ENCODE measurements around the gene EHD1. TPM values are rescaled to one million over a fixed set of nuclear protein-coding genes. Genes with fewer than 3 reads are reported as not detected.
A peak's percentile ranks its signal among the peaks of the same experiment; 100 is the strongest.

EHD1 gene
- total and polyA plus RNA-seq, 9 of the 15 experiments (the other 6 are each of a cell fraction or from before 2014, with no cell fraction given): 0.46 to 65.0 (median 16.4) TPM

GRCh38 chr11:64810271-64810890 is 68.0 kb downstream of the EHD1 start, which contains the start of gene MEN1 (continued):
- TF ChIP-seq, protein P1, sequence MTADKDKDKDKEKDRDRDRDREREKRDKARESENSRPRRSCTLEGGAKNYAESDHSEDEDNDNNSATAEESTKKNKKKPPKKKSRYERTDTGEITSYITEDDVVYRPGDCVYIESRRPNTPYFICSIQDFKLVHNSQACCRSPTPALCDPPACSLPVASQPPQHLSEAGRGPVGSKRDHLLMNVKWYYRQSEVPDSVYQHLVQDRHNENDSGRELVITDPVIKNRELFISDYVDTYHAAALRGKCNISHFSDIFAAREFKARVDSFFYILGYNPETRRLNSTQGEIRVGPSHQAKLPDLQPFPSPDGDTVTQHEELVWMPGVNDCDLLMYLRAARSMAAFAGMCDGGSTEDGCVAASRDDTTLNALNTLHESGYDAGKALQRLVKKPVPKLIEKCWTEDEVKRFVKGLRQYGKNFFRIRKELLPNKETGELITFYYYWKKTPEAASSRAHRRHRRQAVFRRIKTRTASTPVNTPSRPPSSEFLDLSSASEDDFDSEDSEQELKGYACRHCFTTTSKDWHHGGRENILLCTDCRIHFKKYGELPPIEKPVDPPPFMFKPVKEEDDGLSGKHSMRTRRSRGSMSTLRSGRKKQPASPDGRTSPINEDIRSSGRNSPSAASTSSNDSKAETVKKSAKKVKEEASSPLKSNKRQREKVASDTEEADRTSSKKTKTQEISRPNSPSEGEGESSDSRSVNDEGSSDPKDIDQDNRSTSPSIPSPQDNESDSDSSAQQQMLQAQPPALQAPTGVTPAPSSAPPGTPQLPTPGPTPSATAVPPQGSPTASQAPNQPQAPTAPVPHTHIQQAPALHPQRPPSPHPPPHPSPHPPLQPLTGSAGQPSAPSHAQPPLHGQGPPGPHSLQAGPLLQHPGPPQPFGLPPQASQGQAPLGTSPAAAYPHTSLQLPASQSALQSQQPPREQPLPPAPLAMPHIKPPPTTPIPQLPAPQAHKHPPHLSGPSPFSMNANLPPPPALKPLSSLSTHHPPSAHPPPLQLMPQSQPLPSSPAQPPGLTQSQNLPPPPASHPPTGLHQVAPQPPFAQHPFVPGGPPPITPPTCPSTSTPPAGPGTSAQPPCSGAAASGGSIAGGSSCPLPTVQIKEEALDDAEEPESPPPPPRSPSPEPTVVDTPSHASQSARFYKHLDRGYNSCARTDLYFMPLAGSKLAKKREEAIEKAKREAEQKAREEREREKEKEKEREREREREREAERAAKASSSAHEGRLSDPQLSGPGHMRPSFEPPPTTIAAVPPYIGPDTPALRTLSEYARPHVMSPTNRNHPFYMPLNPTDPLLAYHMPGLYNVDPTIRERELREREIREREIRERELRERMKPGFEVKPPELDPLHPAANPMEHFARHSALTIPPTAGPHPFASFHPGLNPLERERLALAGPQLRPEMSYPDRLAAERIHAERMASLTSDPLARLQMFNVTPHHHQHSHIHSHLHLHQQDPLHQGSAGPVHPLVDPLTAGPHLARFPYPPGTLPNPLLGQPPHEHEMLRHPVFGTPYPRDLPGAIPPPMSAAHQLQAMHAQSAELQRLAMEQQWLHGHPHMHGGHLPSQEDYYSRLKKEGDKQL (CRISPR knock-in tag; IDR thresholded peaks at IDR 0.05; ENCODE audit: borderline replicate concordance): no peak
- no peak for TF ChIP-seq ZNF668 (CRISPR knock-in tag; IDR thresholded peaks at IDR 0.05)
- no peak; a peak in 1 of 4 replicates for TF ChIP-seq TEAD1 (CRISPR knock-in tag; IDR thresholded peaks at IDR 0.05)
- TF ChIP-seq EP400 (IDR thresholded peaks at IDR 0.05): peak; percentile 53; the same call in 1 of the 2 replicates
- TF ChIP-seq KLF6 (CRISPR knock-in tag; IDR thresholded peaks at IDR 0.05; ENCODE audit: borderline replicate concordance): no peak
- TF ChIP-seq SNRNP70 (optimal IDR thresholded peaks at IDR 0.05; ENCODE audit: low read depth, low read length): no peak
- no peak for TF ChIP-seq ZNF655 (CRISPR knock-in tag; IDR thresholded peaks at IDR 0.05)
- peak; percentile 91 for TF ChIP-seq GABPA (tag; conservative IDR thresholded peaks at IDR 0.05; ENCODE audit: low read depth)
- TF ChIP-seq TEAD2 (tag; IDR thresholded peaks at IDR 0.05): no peak
- TF ChIP-seq NR2C1 (IDR thresholded peaks at IDR 0.05): peak; percentile 68
- peak; percentile 85 for TF ChIP-seq NR2C1 (tag; IDR thresholded peaks at IDR 0.05)
- no peak for TF ChIP-seq ZNF75A (CRISPR knock-in tag; IDR thresholded peaks at IDR 0.05)
- TF ChIP-seq GABPB1 (CRISPR knock-in tag; IDR thresholded peaks at IDR 0.05): peak; percentile 91
- no peak for TF ChIP-seq MIER1 (IDR thresholded peaks at IDR 0.05; ENCODE audit: low read depth)
- TF ChIP-seq DPF2 (IDR thresholded peaks at IDR 0.05): no peak
- TF ChIP-seq ZBTB43 (CRISPR knock-in tag; IDR thresholded peaks at IDR 0.05): no peak
- TF ChIP-seq ZNF584 (CRISPR knock-in tag; IDR thresholded peaks at IDR 0.05; ENCODE audit: low read depth): no peak
- TF ChIP-seq SMARCB1 (IDR thresholded peaks at IDR 0.05; ENCODE audit: insufficient read length, low read depth): no peak
- no peak for TF ChIP-seq ZNF133 (CRISPR knock-in tag; IDR thresholded peaks at IDR 0.05)
- TF ChIP-seq NUFIP1 (IDR thresholded peaks at IDR 0.05; ENCODE audit: partially characterized antibody): no peak
- TF ChIP-seq ZNF140 (CRISPR knock-in tag; IDR thresholded peaks at IDR 0.05): no peak

Measured in K562 (cell line).